Adrenal gland (tissue), 12 donors: ENCODE results near the gene IL16. TPM values are rescaled to one million over a fixed set of nuclear protein-coding genes. Genes with fewer than 3 reads are reported as not detected.
A peak's percentile ranks its signal among the peaks of the same experiment; 100 is the strongest.

Experiments
- DNase-seq, 7 donors: peaks; one replicate each; pipeline ENCODE4 v3.0.0-alpha.2; 2019 to 2020
- H3K27ac ChIP-seq, 5 donors: fragments of 200-600 bp; sonication (generic) in 4 of 5; 1 replicate in 3 of 5; 2 replicates in 2 of 5; pipeline versions ENCODE4 v1.5.1 to v1.8.0; 2016 to 2020; ENCODE audit warnings: mild to moderate bottlenecking in 1 of 5
- H3K27me3 ChIP-seq: fragments of 200-600 bp; 2 replicates; pipeline ENCODE4 v1.8.0; 2021
- H3K36me3 ChIP-seq, 2 donors: fragments of 200-600 bp; replicated peaks in 1 of 2; 1 replicate in 1 of 2; 2 replicates in 1 of 2; pipeline versions ENCODE4 v1.5.1 to v1.8.0; 2018 to 2022
- H3K4me1 ChIP-seq, 2 donors: fragments of 200-600 bp; replicated peaks in 1 of 2; 1 replicate in 1 of 2; 2 replicates in 1 of 2; pipeline versions ENCODE4 v1.5.1 to v1.8.0; 2018 to 2021
- H3K4me3 ChIP-seq, 4 donors: fragments of 200-600 bp; sonication (generic) in 3 of 4; one replicate each; pipeline ENCODE4 v1.5.1; 2016 to 2018
- H3K9me3 ChIP-seq, 3 donors: fragments of 200-600 bp; sonication (generic) in 1 of 3; replicated peaks in 1 of 3; 1 replicate in 2 of 3; 2 replicates in 1 of 3; pipeline versions ENCODE4 v1.5.1 to v1.8.0; 2016 to 2021
- POLR2A ChIP-seq, 2 donors: fragments of 450-650 bp; IDR thresholded peaks; one replicate each; pipeline ENCODE4 v1.6.1; 2017; ENCODE audit warnings: antibody characterized with exemption in 2 of 2, mild to moderate bottlenecking in 2 of 2, moderate library complexity in 1 of 2
- WGBS, 4 donors: extraction: QIAGEN DNeasy Blood & Tissue Kit in 2 of 4; methylation state at CpG; one replicate each; pipeline versions ENCODE4 v1.1.5 to v1.1.7; 2013 to 2017; 5-methylcytosine and 5-hydroxymethylcytosine counted together
- intact Hi-C, 2 donors: fragments of 100-400 bp; cut with DNase I; formaldehyde crosslinking; loops; one replicate each; pipeline versions ENCODE4 v1.14.1 to v1.15.0; 2022 to 2023
- polyA plus RNA-seq, 3 donors: library from polyadenylated mRNA; stranded (reverse); fragments of 200-250 nt in 2 of 3; fragments of 350-450 nt in 1 of 3; fragmentation: Illumina TruSeq in 1 of 3; extraction: RNeasy Lipid Tissue Mini Kit (QIAGEN cat#74804) in 1 of 3; gene quantifications; one replicate each; pipeline ENCODE4 v1.2.3, GENCODE V29; 2013 to 2014
- total RNA-seq, 9 donors: library from RNA; depleted of rRNA in 4 of 9; stranded (reverse); fragments of >200 nt in 4 of 9; fragments of 120-200 nt in 1 of 9; fragmentation: NEBNext Ultra II Directional in 1 of 9; extraction: Animal tissue kit (Norgen Biotek cat#: 25700) in 1 of 9; gene quantifications; one replicate each; pipeline versions ENCODE4 v1.1.0 to v1.2.4, GENCODE V29; 2013 to 2023
- TF ChIP-seq, protein P1 (sequence below), 6 experiments: fragments of 450-650 bp in 4 of 6; fragments of 200-600 bp in 2 of 6; sonication (generic) in 1 of 6; IDR thresholded peaks; 1 replicate in 5 of 6; 2 replicates in 1 of 6; pipeline versions ENCODE4 v1.5.1 to v1.8.0; 2016 to 2021; ENCODE audit warnings: antibody characterized with exemption in 6 of 6, mild to moderate bottlenecking in 2 of 6, moderate library complexity in 1 of 6
- donor health status: healthy with polysubstance abuse.
- donor health status: Bipolar disorder and iron deficiency.
- donor health status: DM: yes; HTN: yes; CAD: no.
- donor health status: DM: no; HTN: no; CAD: no.
- donor health status: DM: no; HTN: no; CAD: no.
- donor health status: DM: yes; HTN: yes; CAD: no.

IL16 gene
- total and polyA plus RNA-seq, 12 donors = 2.2 to 16.0 (median 6.3) TPM

DNA sequence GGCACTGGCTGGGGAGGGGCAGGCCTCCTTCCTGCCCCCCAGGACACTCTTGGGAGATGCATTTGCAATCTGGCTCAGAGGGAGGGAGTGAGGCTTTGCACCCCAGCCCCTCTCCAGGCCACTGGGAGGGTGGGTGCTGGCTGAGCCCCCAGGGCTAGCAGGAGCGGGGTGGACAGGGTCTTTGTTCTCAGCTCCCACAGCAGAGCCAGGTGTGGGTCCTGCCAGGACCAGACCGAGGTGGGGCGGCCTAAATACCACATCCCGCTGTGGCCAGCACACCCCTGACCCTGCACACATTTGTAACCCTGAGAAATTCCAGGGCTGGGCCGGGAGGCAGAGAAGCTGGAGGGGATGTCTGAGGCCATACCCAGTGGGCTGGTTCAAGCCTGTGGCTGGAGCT lies 86.2 kb downstream of the IL16 start:
- no peak overlapping the region for H3K27ac ChIP-seq
- intact Hi-C loops = loop anchor here in 1 of 2 donors (5.0 kb wide), 1 partner anchor 94 kb away; no protein-coding TSS in a partner anchor
- H3K36me3 ChIP-seq = no peaks in the 10 kb centered on the region
- WGBS, 4 donors = 76 to 88% (median 87%) methylated on average over 5 of the region's 5 CpGs; no CpG with 5 or more reads in 1 of the 4 donors
- peak in 1 of 7 donors; percentile 8 for DNase-seq
- H3K4me3 ChIP-seq = no peak overlapping the region
- no peaks in the 10 kb centered on the region for H3K9me3 ChIP-seq
- H3K27me3 ChIP-seq = peaks cover 3% of the 10 kb centered on the region
- TF ChIP-seq, protein P1, sequence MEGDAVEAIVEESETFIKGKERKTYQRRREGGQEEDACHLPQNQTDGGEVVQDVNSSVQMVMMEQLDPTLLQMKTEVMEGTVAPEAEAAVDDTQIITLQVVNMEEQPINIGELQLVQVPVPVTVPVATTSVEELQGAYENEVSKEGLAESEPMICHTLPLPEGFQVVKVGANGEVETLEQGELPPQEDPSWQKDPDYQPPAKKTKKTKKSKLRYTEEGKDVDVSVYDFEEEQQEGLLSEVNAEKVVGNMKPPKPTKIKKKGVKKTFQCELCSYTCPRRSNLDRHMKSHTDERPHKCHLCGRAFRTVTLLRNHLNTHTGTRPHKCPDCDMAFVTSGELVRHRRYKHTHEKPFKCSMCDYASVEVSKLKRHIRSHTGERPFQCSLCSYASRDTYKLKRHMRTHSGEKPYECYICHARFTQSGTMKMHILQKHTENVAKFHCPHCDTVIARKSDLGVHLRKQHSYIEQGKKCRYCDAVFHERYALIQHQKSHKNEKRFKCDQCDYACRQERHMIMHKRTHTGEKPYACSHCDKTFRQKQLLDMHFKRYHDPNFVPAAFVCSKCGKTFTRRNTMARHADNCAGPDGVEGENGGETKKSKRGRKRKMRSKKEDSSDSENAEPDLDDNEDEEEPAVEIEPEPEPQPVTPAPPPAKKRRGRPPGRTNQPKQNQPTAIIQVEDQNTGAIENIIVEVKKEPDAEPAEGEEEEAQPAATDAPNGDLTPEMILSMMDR (IDR thresholded peaks at IDR 0.05) = no peak
- TF ChIP-seq POLR2A (IDR thresholded peaks at IDR 0.05) = no peak
- no peaks in the 10 kb centered on the region for H3K4me1 ChIP-seq

DNA sequence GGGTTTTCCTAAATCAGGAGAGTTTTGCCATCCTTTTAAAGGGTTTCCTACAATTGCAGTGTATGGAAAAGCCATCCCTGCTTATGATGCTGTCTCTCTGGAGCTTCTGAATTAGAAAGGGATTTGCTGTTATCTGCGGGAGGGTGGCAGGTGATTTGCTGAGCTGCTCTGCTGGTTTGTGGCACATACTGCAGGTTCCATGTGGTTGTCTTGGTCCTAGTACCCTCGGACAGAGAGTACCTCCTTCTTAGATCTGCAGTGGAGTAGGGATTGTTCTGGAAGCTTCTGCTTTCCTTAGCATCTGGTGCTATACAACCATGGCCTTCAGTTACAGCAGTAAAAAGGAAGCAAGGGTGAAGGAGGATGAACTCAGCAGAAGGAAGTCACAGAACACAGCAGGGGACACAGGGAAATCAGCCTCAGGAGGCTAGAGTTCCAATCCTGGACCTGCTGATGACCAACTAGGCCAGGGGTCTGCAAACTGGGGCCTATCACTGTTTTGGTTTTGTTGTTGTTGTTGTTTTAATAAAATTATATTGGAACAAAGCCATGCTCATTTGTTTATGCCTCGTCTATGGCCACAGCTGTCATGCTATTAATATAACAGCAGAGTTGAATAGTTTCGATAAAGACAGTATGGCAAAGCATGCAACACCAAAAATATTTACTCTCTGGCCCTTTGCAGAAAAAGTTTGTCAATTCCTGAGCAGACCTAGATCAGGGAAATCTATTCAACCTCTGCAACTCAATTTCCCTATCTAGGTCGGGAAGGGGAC lies 87.8 kb downstream of the IL16 start:
- intact Hi-C loops = loop anchor here in 1 of 2 donors (5.0 kb wide), 1 partner anchor 93 kb away; no protein-coding TSS in a partner anchor
- TF ChIP-seq, protein P1 (IDR thresholded peaks at IDR 0.05) = no peak
- TF ChIP-seq POLR2A (IDR thresholded peaks at IDR 0.05) = no peak
- no peaks in the 10 kb centered on the region for H3K4me1 ChIP-seq

DNA sequence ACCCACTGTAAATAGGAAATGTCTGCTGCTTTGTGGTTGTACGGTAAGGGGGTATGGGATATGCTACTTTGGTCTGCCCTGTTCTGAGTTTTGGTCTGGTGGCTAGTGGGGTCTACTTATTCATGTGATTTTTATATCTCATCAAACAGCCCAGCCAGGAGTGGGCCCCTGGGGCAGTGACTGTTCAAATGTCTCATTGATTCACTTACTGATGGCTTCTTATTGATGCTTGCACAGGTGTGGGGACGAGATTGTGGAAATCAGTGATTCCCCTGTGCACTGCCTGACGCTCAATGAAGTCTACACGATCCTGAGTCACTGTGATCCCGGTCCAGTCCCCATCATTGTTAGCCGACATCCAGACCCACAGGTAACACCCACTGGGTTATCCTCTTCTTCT lies 88.8 kb downstream of the IL16 start:
- Histone ChIP-seq H3K27me3 (peaks cover 3% of the 10 kb centered on the region), H3K4me3 (no peak overlapping the region), H3K27ac (no peak overlapping the region), H3K36me3 (no peaks in the 10 kb centered on the region), H3K9me3 (no peaks in the 10 kb centered on the region), H3K4me1 (no peaks in the 10 kb centered on the region)
- WGBS, 4 donors = 89 to 95% (median 91%) methylated on average over 6 of the region's 6 CpGs
- TF ChIP-seq, protein P1 (IDR thresholded peaks at IDR 0.05) = no peak
- no peak for TF ChIP-seq POLR2A (IDR thresholded peaks at IDR 0.05)
- DNase-seq = peak in 1 of 7 donors; percentile 23
- intact Hi-C loops = no loop called here

More for the DNA sequence above, 87.8 kb downstream of the IL16 start:
- no peak overlapping the region for H3K4me3 ChIP-seq
- peaks cover 3% of the 10 kb centered on the region for H3K27me3 ChIP-seq
- 59 to 65% (median 63%) methylated on average over 5 of the region's 5 CpGs for whole genome bisulfite sequencing, 4 donors
- DNase-seq = peak in 1 of 7 donors; percentile 23
- peak overlapping the region in 1 of 5 donors; percentile 20 for H3K27ac ChIP-seq
- H3K9me3 ChIP-seq = no peaks in the 10 kb centered on the region
- no peaks in the 10 kb centered on the region for H3K36me3 ChIP-seq

DNA sequence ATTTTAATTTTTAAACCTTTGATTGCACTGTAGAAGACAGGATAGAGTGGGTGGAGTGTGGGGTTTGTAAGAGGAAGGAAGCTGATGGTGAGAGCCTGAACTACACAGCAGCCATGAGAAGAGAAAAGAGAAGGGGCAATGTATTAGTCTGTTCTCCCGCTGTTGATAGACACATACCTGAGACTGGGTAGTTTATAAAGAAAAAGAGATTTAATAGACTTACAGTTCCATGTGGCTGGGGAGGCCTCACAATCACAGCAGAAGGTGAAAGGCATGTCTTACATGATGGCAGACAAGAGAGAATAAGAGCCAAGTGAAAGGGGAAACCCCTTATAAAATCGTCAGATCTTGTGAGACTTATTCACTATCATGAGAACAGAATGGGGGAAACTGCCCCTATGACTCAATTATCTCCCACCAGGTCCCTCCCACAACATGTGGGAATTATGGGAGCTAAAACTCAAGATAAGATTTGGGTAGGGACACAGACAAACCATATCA lies 90.0 kb downstream of the IL16 start:
- Histone ChIP-seq H3K4me3 (no peak overlapping the region), H3K9me3 (no peaks in the 10 kb centered on the region), H3K27me3 (peaks cover 3% of the 10 kb centered on the region), H3K4me1 (no peaks in the 10 kb centered on the region), H3K36me3 (no peaks in the 10 kb centered on the region), H3K27ac (no peak overlapping the region)
- 51 to 75% (median 63%) methylated on average over 2 of the region's 2 CpGs for WGBS, 4 donors
- DNase-seq = peak in 1 of 7 donors; percentile 20
- intact Hi-C loops = no loop called here
- TF ChIP-seq, protein P1 (IDR thresholded peaks at IDR 0.05) = no peak
- TF ChIP-seq POLR2A (IDR thresholded peaks at IDR 0.05) = no peak
